Endothelial cell of hepatic sinusoid (primary cell): ENCODE results near the gene SGCA.

Source experiments
- in situ Hi-C: cut with HindIII; loops from 2 replicates; pipeline ENCODE4 v1.10.0; 2017; ENCODE audit warnings: low sequenced_read_pairs

SGCA gene

GRCh38 chr17:50205111-50205962, 39.5 kb downstream of the SGCA start:
- in situ Hi-C loops = no loop called here

GRCh38 chr17:50205963-50206505, 40.2 kb downstream of the SGCA start:
- in situ Hi-C loops = no loop called here

GRCh38 chr17:50206604-50207293, 40.9 kb downstream of the SGCA start:
- in situ Hi-C loops = no loop called here

- in situ Hi-C loops = no loop called here
Observed at GRCh38 chr17:50207315-50207714, 41.5 kb downstream of the SGCA start.

GRCh38 chr17:50207792-50208567, 42.2 kb downstream of the SGCA start:
- in situ Hi-C loops = no loop called here

- in situ Hi-C loops = no loop called here
Observed at GRCh38 chr17:50208611-50209061, 42.8 kb downstream of the SGCA start.

- in situ Hi-C loops = no loop called here
Observed at GRCh38 chr17:50209133-50209471, 43.3 kb downstream of the SGCA start.

GRCh38 chr17:50209472-50210239, 43.9 kb downstream of the SGCA start:
- in situ Hi-C loops = no loop called here

GRCh38 chr17:50210240-50211225, 44.7 kb downstream of the SGCA start:
- in situ Hi-C loops = no loop called here

- in situ Hi-C loops = no loop called here
Observed at GRCh38 chr17:50211249-50212120, 45.7 kb downstream of the SGCA start.

GRCh38 chr17:50212121-50212843, 46.5 kb downstream of the SGCA start:
- in situ Hi-C loops = no loop called here

- in situ Hi-C loops = no loop called here
Observed at GRCh38 chr17:50213026-50214022, 47.5 kb downstream of the SGCA start.

- in situ Hi-C loops = loop anchor here (5.0 kb wide), 2 partner anchors 37 to 68 kb away; no protein-coding TSS in a partner anchor
Observed at GRCh38 chr17:50214976-50215760, 49.4 kb downstream of the SGCA start.

GRCh38 chr17:50217591-50217990, 51.8 kb downstream of the SGCA start:
- in situ Hi-C loops = loop anchor here (5.0 kb wide), 2 partner anchors 35 to 70 kb away; no protein-coding TSS in a partner anchor

GRCh38 chr17:50218071-50218759, 52.4 kb downstream of the SGCA start:
- in situ Hi-C loops = loop anchor here (5.0 kb wide), 2 partner anchors 34 to 71 kb away; no protein-coding TSS in a partner anchor
